Prostate gland (tissue), 2 donors: ENCODE results near the gene DBN1.

Source experiments
- CTCF ChIP-seq, 4 experiments: fragments of 200-600 bp in 2 of 4; fragments of 450-650 bp in 2 of 4; sonication (generic) in 2 of 4; IDR thresholded peaks; 1 replicate in 3 of 4; 2 replicates in 1 of 4; pipeline ENCODE4 v1.5.1; 2016 to 2019; ENCODE audit warnings: antibody characterized with exemption in 4 of 4, mild to moderate bottlenecking in 2 of 4, moderate library complexity in 2 of 4
- POLR2AphosphoS5 ChIP-seq: sonication (generic); formaldehyde crosslinking; IDR thresholded peaks from one replicate; pipeline ENCODE4 v1.6.1; 2017; ENCODE audit warnings: antibody characterized with exemption

GRCh38 chr5:177447611-177448243 lies 25.7 kb downstream of the DBN1 start:
- TF ChIP-seq CTCF (IDR thresholded peaks at IDR 0.05) (peak in 1 of 4 experiments; percentile 3), POLR2AphosphoS5 (no peak)
